D721Med (cell line): Measurements from ENCODE around the gene AP5M1.
"Not testable (repeated sequence)": the region's sequence is repeated elsewhere in the genome, so short reads cannot be mapped to it uniquely, and the experiment has no call there.

Source experiments
- DNase-seq: peaks from one replicate; pipeline ENCODE4 v3.0.0; 2011; ENCODE audit warnings: low spot score; ENCODE audit not compliant: insufficient read length
- FAIRE-seq: peaks from 2 replicates; lab custom pipeline; 2011; peaks lifted over from hg19 to GRCh38; lab: Jason Lieb, UNC
- TF ChIP-seq, protein P1 (sequence below): IDR thresholded peaks from 2 replicates; pipeline ENCODE4 v1.5.1; 2012; ENCODE audit warnings: mild to moderate bottlenecking, control low read depth; ENCODE audit not compliant: insufficient read depth; ENCODE audit errors: missing control alignments

The AP5M1 gene

GRCh38 chr14:57302883-57303282, 34.1 kb downstream of the AP5M1 start:
- TF ChIP-seq, protein P1, sequence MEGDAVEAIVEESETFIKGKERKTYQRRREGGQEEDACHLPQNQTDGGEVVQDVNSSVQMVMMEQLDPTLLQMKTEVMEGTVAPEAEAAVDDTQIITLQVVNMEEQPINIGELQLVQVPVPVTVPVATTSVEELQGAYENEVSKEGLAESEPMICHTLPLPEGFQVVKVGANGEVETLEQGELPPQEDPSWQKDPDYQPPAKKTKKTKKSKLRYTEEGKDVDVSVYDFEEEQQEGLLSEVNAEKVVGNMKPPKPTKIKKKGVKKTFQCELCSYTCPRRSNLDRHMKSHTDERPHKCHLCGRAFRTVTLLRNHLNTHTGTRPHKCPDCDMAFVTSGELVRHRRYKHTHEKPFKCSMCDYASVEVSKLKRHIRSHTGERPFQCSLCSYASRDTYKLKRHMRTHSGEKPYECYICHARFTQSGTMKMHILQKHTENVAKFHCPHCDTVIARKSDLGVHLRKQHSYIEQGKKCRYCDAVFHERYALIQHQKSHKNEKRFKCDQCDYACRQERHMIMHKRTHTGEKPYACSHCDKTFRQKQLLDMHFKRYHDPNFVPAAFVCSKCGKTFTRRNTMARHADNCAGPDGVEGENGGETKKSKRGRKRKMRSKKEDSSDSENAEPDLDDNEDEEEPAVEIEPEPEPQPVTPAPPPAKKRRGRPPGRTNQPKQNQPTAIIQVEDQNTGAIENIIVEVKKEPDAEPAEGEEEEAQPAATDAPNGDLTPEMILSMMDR = no peak
- FAIRE-seq = no peak
- DNase-seq = no peak

- no peak for DNase-seq
Measured at GRCh38 chr14:57314396-57315089, 45.8 kb downstream of the AP5M1 start.

GRCh38 chr14:57317248-57317833, 48.6 kb downstream of the AP5M1 start:
- TF ChIP-seq, protein P1 = peak; percentile 89
- DNase-seq = peak; percentile 24
- peak; percentile 64 for FAIRE-seq

More at GRCh38 chr14:57314396-57315089, 45.8 kb downstream of the AP5M1 start:
- no peak for FAIRE-seq
- TF ChIP-seq, protein P1 = no peak

DNA sequence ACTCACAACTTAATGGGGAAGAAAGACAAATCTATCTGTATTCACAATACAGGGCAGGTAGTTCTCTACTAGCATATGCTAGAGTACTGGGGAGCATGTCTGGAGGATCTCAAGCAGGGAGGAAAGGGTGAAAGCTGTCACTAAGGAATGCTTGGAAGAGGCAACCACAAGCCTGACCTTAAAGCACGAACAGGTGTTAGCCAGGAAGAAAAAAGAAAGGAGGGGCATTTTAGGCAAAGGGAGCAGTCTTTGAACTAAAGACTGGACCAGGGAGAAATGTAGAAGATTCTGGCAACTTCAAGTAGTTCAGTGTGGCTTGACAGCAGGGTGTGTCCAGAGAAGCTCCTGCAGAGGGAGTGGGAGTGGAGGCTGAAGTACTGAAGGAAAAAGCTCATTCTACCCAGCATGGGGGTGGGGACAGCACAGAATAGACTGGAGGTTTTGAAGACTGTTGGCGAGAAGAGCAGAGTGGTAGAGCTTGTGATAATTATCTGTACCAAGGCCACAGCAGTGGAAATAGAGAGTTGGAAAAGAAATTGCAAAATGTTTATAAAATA, 50.9 kb downstream of the AP5M1 start:
- TF ChIP-seq, protein P1 = no peak
- DNase-seq = no peak
- no peak for FAIRE-seq

- DNase-seq (no peak), FAIRE-seq (no peak)
- TF ChIP-seq, protein P1 = no peak
Measured at GRCh38 chr14:57323721-57324120, 55.0 kb downstream of the AP5M1 start.

DNA sequence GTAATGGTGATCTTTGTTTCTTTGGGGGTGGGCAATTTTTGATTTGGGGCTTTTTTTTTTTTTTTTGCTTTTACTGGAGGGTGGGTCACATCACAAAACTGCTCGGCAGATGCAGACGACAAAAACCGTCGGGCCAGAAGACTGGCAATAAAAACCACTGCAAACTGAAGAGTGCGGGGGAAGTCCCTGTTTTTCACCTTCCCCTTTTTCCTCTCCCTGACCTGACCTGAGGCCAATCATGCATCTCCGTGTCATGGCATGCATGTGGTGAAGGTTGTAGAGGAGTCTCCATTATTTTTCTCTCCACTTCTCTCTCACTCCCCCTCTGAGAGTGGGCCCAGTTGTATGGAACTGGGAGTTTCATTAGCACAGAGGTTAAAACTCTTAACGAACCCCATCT, 57.5 kb downstream of the AP5M1 start:
- TF ChIP-seq, protein P1 = no peak
- DNase-seq (no peak), FAIRE-seq (no peak)

DNA sequence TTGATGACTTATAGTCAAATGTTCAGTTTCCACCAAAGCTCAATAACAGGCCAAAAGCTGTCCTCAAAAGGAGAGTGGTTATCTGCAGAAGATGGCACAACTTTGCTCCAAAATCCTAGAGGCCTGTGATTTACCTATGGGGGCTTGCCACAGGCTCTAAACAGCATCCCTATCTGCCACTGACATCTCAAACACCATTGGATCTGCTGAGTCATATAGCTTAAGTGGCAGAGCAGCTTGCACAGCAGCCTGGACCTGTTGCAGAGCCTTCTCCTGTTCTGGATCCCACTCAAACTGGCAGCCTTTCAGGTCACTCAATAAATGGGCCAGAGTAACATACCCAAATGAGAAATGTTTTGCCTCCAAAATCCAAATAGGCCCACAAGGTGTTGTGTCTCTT, 61.1 kb downstream of the AP5M1 start:
- FAIRE-seq (no peak), DNase-seq (no peak)
- TF ChIP-seq, protein P1 = no peak

GRCh38 chr14:57332475-57332874, 63.7 kb downstream of the AP5M1 start:
- FAIRE-seq, DNase-seq: not testable (repeated sequence)

- not testable (repeated sequence) for DNase-seq, FAIRE-seq
Measured at GRCh38 chr14:57333726-57334125, 65.0 kb downstream of the AP5M1 start.
